HG03442 (cell line): ENCODE measurements around the gene SCUBE2.

Experiments used
- ATAC-seq: cut with Tn5 transposase; IDR thresholded peaks from one replicate; pipeline ENCODE4 v1.9.1; 2021; ENCODE audit warnings: mild to moderate bottlenecking, moderate library complexity; ENCODE audit not compliant: unreplicated experiment

Gene SCUBE2

GRCh38 chr11:9076046-9076445, 15.4 kb downstream of the SCUBE2 start:
- no peak for ATAC-seq

GRCh38 chr11:9075556-9075955, 15.8 kb downstream of the SCUBE2 start:
- ATAC-seq = no peak

GRCh38 chr11:9074338-9075029, 16.9 kb downstream of the SCUBE2 start:
- no peak for ATAC-seq

- no peak for ATAC-seq
Measured at GRCh38 chr11:9073466-9074225, 17.8 kb downstream of the SCUBE2 start.

GRCh38 chr11:9072626-9073176, 18.7 kb downstream of the SCUBE2 start:
- ATAC-seq = no peak

GRCh38 chr11:9071692-9072091, 19.7 kb downstream of the SCUBE2 start:
- no peak for ATAC-seq

- no peak for ATAC-seq
Measured at GRCh38 chr11:9070749-9071491, 20.5 kb downstream of the SCUBE2 start.

- no peak for ATAC-seq
Measured at GRCh38 chr11:9069862-9070470, 21.4 kb downstream of the SCUBE2 start.

GRCh38 chr11:9069256-9069655, 22.1 kb downstream of the SCUBE2 start:
- no peak for ATAC-seq

GRCh38 chr11:9066433-9066925, 24.9 kb downstream of the SCUBE2 start:
- no peak for ATAC-seq

- no peak for ATAC-seq
Measured at GRCh38 chr11:9065607-9066432, 25.6 kb downstream of the SCUBE2 start.

GRCh38 chr11:9061807-9062206, 29.6 kb downstream of the SCUBE2 start:
- ATAC-seq = no peak

GRCh38 chr11:9060700-9061111, 30.7 kb downstream of the SCUBE2 start:
- peak; percentile 99 for ATAC-seq

- no peak for ATAC-seq
Measured at GRCh38 chr11:9059406-9059805, 32.0 kb downstream of the SCUBE2 start.

- ATAC-seq = no peak
Measured at GRCh38 chr11:9057888-9058287, 33.5 kb downstream of the SCUBE2 start.

- ATAC-seq = no peak
Measured at GRCh38 chr11:9057007-9057406, 34.4 kb downstream of the SCUBE2 start.

- ATAC-seq = no peak
Measured at GRCh38 chr11:9056467-9056866, 34.9 kb downstream of the SCUBE2 start.

GRCh38 chr11:9053316-9054035, 37.9 kb downstream of the SCUBE2 start:
- no peak for ATAC-seq

- no peak for ATAC-seq
Measured at GRCh38 chr11:9052316-9052715, 39.1 kb downstream of the SCUBE2 start.
